PFSK-1 (cell line): ENCODE results near the gene SHISA5.

Experiments
- POLR2AphosphoS5 ChIP-seq: IDR thresholded peaks from 2 replicates; pipeline ENCODE4 v1.6.1; 2012; ENCODE audit warnings: low read depth, mild to moderate bottlenecking, control low read depth, low read length, moderate library complexity
- TF ChIP-seq, protein P1 (sequence below), 2 experiments: IDR thresholded peaks; 2 replicates each; pipeline versions ENCODE4 v1.6.1 to v1.8.0; 2011 to 2012; ENCODE audit warnings: low read depth in 2 of 2, low read length in 2 of 2, control low read depth in 1 of 2, inconsistent platforms in 1 of 2, mild to moderate bottlenecking in 1 of 2, moderate library complexity in 1 of 2; ENCODE audit not compliant: insufficient read depth in 1 of 2

GRCh38 chr3:48431224-48432029 lies 72.5 kb downstream of the SHISA5 start:
- no peak for TF ChIP-seq POLR2AphosphoS5
- TF ChIP-seq, protein P1, sequence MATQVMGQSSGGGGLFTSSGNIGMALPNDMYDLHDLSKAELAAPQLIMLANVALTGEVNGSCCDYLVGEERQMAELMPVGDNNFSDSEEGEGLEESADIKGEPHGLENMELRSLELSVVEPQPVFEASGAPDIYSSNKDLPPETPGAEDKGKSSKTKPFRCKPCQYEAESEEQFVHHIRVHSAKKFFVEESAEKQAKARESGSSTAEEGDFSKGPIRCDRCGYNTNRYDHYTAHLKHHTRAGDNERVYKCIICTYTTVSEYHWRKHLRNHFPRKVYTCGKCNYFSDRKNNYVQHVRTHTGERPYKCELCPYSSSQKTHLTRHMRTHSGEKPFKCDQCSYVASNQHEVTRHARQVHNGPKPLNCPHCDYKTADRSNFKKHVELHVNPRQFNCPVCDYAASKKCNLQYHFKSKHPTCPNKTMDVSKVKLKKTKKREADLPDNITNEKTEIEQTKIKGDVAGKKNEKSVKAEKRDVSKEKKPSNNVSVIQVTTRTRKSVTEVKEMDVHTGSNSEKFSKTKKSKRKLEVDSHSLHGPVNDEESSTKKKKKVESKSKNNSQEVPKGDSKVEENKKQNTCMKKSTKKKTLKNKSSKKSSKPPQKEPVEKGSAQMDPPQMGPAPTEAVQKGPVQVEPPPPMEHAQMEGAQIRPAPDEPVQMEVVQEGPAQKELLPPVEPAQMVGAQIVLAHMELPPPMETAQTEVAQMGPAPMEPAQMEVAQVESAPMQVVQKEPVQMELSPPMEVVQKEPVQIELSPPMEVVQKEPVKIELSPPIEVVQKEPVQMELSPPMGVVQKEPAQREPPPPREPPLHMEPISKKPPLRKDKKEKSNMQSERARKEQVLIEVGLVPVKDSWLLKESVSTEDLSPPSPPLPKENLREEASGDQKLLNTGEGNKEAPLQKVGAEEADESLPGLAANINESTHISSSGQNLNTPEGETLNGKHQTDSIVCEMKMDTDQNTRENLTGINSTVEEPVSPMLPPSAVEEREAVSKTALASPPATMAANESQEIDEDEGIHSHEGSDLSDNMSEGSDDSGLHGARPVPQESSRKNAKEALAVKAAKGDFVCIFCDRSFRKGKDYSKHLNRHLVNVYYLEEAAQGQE (IDR thresholded peaks at IDR 0.05; ENCODE audit: insufficient read depth in 1 of 2, low read depth in 2 of 2, low read length in 2 of 2): no peak
